ENCODE measurements around the gene FBXO44.

Gene FBXO44

GRCh38 chr1:11705596-11705995, 50.9 kb downstream of the FBXO44 start:
- no peak for TF ChIP-seq CTCF (conservative IDR thresholded peaks at IDR 0.05)
- H3K27ac ChIP-seq, result no peak overlapping the region

GRCh38 chr1:11706292-11706691, 51.6 kb downstream of the FBXO44 start:
- no peak for TF ChIP-seq CTCF (conservative IDR thresholded peaks at IDR 0.05)
- H3K27ac ChIP-seq, result no peak overlapping the region

DNA sequence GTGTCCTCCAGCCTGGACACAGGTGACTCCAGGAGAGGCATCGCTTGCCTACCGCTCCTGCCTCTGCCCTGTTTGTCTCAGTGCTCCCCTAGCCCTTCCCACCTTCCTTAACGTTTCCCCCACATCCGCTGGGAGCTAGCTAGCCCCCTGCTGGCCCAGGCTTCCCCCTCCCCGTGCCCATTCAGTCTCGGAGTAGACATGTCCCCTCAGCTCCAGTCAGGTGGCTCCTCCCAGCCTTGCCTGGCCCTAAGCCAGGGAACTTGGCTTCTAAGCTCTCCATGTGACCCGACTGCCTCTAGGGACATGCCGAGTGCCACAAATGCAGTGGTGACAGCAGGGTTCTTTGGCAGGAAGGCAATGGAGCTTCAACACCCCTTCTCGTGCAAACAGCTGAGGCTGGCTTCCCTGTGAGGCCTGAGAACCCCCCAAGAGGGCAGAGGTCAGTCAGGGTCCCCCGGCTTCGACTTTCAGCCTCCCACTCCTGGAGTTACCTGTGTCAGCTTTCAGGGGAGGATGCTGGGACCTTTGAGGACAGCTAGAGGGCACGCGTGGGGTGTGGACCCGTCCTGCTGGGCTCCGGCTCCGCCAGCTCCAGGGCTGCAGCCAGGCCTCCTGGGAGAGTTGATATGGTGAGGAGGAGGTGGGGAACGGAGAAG, 53.1 kb downstream of the FBXO44 start:
- peak overlapping the region; percentile 48 for H3K27ac ChIP-seq

DNA sequence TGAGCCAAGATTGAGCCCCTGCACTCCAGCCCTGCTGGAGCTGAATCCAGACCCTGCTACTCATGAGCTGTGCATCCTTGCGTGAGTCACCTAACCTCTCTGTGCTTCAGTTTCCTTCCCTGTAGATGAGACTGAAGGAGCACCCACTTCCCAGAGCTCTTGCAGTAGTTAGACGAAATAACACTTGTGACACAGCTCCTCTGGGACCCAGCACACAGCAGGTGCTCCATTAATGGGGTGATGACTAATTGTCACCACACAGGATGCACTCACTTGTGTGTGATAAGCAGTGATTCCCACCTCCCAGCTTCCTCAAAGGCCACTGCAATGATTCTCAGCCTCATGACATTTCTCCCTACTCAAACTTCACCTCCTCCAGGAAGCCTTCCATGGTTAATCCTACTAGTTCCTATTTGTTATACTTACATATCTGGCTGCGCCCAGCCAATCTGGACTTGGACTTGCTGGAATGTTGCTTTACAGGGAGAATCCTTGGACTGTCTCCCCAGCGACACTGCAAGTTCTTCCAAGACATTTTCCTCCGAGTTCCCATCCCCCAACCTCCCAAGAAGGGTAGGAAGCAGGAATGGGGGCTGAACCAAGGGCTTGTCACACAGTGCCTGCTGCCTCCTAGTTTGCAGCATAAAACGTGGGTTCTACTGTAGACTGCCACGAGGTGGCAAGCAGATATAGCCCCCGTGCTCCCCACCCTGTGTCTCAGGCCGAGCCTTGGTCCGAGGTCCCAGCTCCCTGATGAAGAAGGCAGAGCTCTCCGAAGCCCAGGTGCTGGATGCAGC, 54.1 kb downstream of the FBXO44 start:
- H3K27ac ChIP-seq, result peak overlapping the region; percentile 48; the same call in 1 of the 2 replicates
- TF ChIP-seq CTCF (conservative IDR thresholded peaks at IDR 0.05), result no peak

More for the DNA sequence above, 53.1 kb downstream of the FBXO44 start:
- TF ChIP-seq CTCF (conservative IDR thresholded peaks at IDR 0.05), result no peak

- no peak overlapping the region for H3K27ac ChIP-seq
- no peak for TF ChIP-seq CTCF (conservative IDR thresholded peaks at IDR 0.05)
These were observed 56.8 kb downstream of the FBXO44 start for GRCh38 chr1:11711490-11711889.

GRCh38 chr1:11712285-11712684, 57.6 kb downstream of the FBXO44 start:
- no peak overlapping the region for H3K27ac ChIP-seq
- no peak for TF ChIP-seq CTCF (conservative IDR thresholded peaks at IDR 0.05)
